Measurements from ENCODE around the gene KPNA1. TPM values are rescaled to one million over a fixed set of nuclear protein-coding genes. Genes with fewer than 3 reads are reported as not detected.

KPNA1 gene
- total RNA-seq, 4 donors from 2014 or later, result 30.0 to 38.1 (median 34.5) TPM

DNA sequence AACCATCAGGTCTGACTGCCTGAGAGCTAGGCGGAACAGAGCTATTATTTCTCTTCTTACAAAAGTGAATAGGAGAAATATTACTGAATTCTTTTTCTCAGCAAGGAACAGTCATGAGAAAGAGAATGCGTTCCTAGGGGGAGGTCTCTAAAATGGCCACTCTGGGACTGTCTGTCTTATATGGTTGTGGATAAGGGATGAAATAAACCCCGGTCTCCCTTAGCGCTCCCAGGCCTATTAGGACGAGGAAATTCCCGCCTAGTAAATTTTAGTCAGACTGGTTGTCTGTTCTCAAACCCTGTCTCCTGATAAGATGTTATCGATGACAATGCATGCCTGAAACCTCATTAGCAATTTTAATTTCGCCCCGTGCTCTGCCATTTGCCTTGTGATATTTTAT is 78.8 kb downstream of the KPNA1 start:
- no peak for DNase-seq
- Histone ChIP-seq H3K36me3 (peaks cover 0 to 100% (median 21%) of the 10 kb centered on the region in 3 donors), H3K4me3 (no peak overlapping the region), H3K27me3 (no peaks in the 10 kb centered on the region), H3K4me1 (no peaks in the 10 kb centered on the region), H3K9me3 (peaks cover 0 to 12% (median 0%) of the 10 kb centered on the region in 3 donors), H3K27ac (no peak overlapping the region)
- 91 to 97% methylated on average over 9 of the region's 9 CpGs for WGBS, 2 donors
- intact Hi-C loops (cut with DNase I), result no loop called here
- no peak for TF ChIP-seq POLR2A (IDR thresholded peaks at IDR 0.05)
- TF ChIP-seq, protein P1, sequence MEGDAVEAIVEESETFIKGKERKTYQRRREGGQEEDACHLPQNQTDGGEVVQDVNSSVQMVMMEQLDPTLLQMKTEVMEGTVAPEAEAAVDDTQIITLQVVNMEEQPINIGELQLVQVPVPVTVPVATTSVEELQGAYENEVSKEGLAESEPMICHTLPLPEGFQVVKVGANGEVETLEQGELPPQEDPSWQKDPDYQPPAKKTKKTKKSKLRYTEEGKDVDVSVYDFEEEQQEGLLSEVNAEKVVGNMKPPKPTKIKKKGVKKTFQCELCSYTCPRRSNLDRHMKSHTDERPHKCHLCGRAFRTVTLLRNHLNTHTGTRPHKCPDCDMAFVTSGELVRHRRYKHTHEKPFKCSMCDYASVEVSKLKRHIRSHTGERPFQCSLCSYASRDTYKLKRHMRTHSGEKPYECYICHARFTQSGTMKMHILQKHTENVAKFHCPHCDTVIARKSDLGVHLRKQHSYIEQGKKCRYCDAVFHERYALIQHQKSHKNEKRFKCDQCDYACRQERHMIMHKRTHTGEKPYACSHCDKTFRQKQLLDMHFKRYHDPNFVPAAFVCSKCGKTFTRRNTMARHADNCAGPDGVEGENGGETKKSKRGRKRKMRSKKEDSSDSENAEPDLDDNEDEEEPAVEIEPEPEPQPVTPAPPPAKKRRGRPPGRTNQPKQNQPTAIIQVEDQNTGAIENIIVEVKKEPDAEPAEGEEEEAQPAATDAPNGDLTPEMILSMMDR (IDR thresholded peaks at IDR 0.05), result no peak

DNA sequence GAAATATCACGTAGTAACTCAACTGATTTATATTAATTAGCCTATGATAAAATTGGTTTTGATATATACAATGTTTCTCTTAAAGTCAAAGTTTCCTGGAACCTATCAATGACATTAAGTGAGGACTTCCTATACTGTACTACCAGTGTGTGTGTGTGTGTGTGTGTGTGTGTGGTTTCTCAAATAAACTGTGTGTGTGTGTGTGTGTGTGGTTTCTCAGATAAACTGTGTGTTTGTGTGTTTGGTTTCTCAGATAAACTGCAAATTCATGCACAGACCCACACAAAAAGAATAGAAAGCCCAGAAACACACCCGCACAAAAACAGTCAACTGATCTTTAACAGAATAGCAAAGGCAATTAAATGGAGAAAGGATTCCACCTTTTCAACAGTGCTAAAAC is 84.4 kb downstream of the KPNA1 start:
- TF ChIP-seq, protein P1 (IDR thresholded peaks at IDR 0.05), result no peak
- no peak for TF ChIP-seq POLR2A (IDR thresholded peaks at IDR 0.05)
- Histone ChIP-seq H3K36me3 (peaks cover 0 to 95% (median 9%) of the 10 kb centered on the region in 3 donors), H3K9me3 (no peaks in the 10 kb centered on the region), H3K4me3 (no peak overlapping the region), H3K4me1 (peaks cover 0 to 13% (median 0%) of the 10 kb centered on the region in 3 donors), H3K27ac (no peak overlapping the region), H3K27me3 (no peaks in the 10 kb centered on the region)
- WGBS, 2 donors, result 94 to 98% methylated on average over 2 of the region's 2 CpGs
- DNase-seq, result no peak
- intact Hi-C loops (cut with DNase I), result no loop called here

DNA sequence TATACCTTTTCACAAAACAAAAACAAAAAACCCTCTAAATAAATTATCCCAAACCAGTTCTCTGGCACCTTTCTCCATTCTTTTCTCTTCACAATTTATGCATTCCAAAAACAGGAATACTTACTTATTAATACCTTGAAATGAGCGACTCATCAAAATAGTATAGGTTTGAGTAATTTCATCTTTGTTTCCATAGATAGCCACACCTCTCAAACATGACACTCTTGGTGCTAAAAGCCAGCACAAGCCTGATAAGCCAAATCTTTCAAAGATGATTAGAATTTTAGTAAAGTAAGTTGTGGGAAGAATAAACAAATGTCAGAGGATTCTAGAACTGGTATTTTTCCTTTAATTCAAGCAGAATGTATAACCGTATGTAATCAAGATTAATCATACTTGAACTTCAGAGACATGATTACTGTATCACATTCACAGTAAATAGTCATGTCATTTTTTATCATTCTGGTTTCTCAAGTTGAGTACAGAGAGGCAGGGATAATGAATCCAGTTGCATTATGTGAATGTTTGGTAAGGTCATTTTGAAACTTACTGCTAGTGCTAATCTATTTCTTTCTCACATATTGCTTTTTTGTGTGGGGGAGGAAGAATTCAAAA is 86.8 kb downstream of the KPNA1 start:
- 41 to 47% methylated on average over 2 of the region's 2 CpGs for WGBS, 2 donors
- DNase-seq, result no peak

GRCh38 chr3:122421836-122422235 is 92.9 kb downstream of the KPNA1 start:
- Histone ChIP-seq H3K4me3 (no peak overlapping the region), H3K27ac (no peak overlapping the region), H3K4me1 (peaks cover 3 to 16% (median 3%) of the 10 kb centered on the region in 3 donors), H3K9me3 (no peaks in the 10 kb centered on the region), H3K27me3 (no peaks in the 10 kb centered on the region), H3K36me3 (peaks cover 0 to 48% (median 4%) of the 10 kb centered on the region in 3 donors)
- intact Hi-C loops (cut with DNase I), result no loop called here
- 75 to 79% methylated on average over 2 of the region's 2 CpGs for WGBS, 2 donors
- TF ChIP-seq, protein P1 (IDR thresholded peaks at IDR 0.05), result no peak
- no peak for TF ChIP-seq POLR2A (IDR thresholded peaks at IDR 0.05)
- DNase-seq, result no peak

More for the DNA sequence above, 86.8 kb downstream of the KPNA1 start:
- Histone ChIP-seq H3K4me3 (no peak overlapping the region), H3K36me3 (peaks cover 0 to 86% (median 9%) of the 10 kb centered on the region in 3 donors), H3K27me3 (no peaks in the 10 kb centered on the region), H3K27ac (no peak overlapping the region), H3K4me1 (peaks cover 0 to 13% (median 0%) of the 10 kb centered on the region in 3 donors), H3K9me3 (no peaks in the 10 kb centered on the region)
- intact Hi-C loops (cut with DNase I), result no loop called here
- TF ChIP-seq POLR2A (IDR thresholded peaks at IDR 0.05), result no peak
- TF ChIP-seq, protein P1 (IDR thresholded peaks at IDR 0.05), result no peak

DNA sequence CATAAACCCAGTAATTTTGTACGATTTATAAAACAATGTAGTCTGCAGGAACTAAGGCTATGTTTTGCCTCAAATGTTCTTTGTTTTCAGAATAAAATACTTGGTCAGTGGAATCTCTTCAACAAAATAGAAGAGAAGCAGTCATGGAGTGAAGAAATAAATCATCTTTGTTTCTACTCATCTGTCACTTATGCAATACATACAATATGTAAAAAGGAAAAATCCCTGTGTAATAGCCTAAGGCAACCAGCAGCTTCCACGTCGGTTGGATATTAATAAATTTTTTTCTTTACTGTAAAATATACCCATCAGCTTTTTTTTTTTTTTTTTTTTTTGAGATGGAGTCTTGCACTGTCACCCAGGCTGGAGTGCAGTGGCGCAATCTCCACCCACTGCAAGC is 93.6 kb downstream of the KPNA1 start:
- whole genome bisulfite sequencing, 2 donors, result 44 to 83% methylated on average over 4 of the region's 4 CpGs
- Histone ChIP-seq H3K9me3 (no peaks in the 10 kb centered on the region), H3K27ac (no peak overlapping the region), H3K36me3 (peaks cover 0 to 41% (median 0%) of the 10 kb centered on the region in 3 donors), H3K4me1 (peaks cover 4 to 19% (median 4%) of the 10 kb centered on the region in 3 donors), H3K27me3 (no peaks in the 10 kb centered on the region), H3K4me3 (no peak overlapping the region)
- TF ChIP-seq POLR2A (IDR thresholded peaks at IDR 0.05), result no peak
- TF ChIP-seq, protein P1 (IDR thresholded peaks at IDR 0.05), result no peak
- DNase-seq, result no peak
- intact Hi-C loops (cut with DNase I), result no loop called here

Measured in esophagus squamous epithelium (tissue), 5 donors.